Nasal cavity respiratory epithelium epithelial cell of viscerocranial mucosa (primary cell): ENCODE results near the gene FEV. TPM values are rescaled to one million over a fixed set of nuclear protein-coding genes. Genes with fewer than 3 reads are reported as not detected.

ENCODE experiments used
- total RNA-seq: library from RNA; depleted of rRNA; stranded (reverse); fragments of >200 nt; gene quantifications from 2 replicates; pipeline ENCODE4 v1.2.3, GENCODE V29; 2014

The FEV gene
- not detected in 2 replicates for total RNA-seq

GRCh38 chr2:218985021-218985324, at the start of gene FEV:
Gene FEV (minus strand): TSS chr2:218985184. CDS start chr2:218985075, 109 bp downstream.

GRCh38 chr2:218993345-218994315, 8.6 kb upstream of the FEV start, which contains the start of gene CRYBA2:
Gene CRYBA2 (minus strand): TSS chr2:218993422. CDS start chr2:218993176, 246 bp downstream.

GRCh38 chr2:218959141-218959731, 25.7 kb downstream of the FEV start, which contains the start of gene CDK5R2:
Gene CDK5R2 (plus strand): TSS chr2:218959666. CDS start chr2:218959821, 155 bp downstream.

Other genes with a start within 250 kb of the FEV start
- 0.34 and 0.64 TPM in 2 replicates for gene CYP27A1, start 203.0 kb downstream of the FEV start, total RNA-seq
- not detected in 2 replicates for gene PRKAG3, start 153.4 kb downstream of the FEV start, total RNA-seq
- not detected in 2 replicates for gene WNT6, start 125.4 kb downstream of the FEV start, total RNA-seq
- 1.0 and 7.5 TPM in 2 replicates for gene WNT10A, start 104.3 kb downstream of the FEV start, total RNA-seq
- gene CDK5R2, start 25.5 kb downstream of the FEV start, total RNA-seq = 0.07 TPM in 1 of 2 replicates, not detected in the other
- gene CRYBA2, start 8.2 kb upstream of the FEV start, total RNA-seq = not detected in 2 replicates
- not detected in 2 replicates for gene CFAP65, start 56.3 kb upstream of the FEV start, total RNA-seq
- not detected in 2 replicates for gene IHH, start 75.7 kb upstream of the FEV start, total RNA-seq
- gene NHEJ1, start 175.6 kb upstream of the FEV start, total RNA-seq = 16.7 TPM in 2 replicates
- gene SLC23A3, start 184.8 kb upstream of the FEV start, total RNA-seq = 0.68 and 3.8 TPM in 2 replicates
- gene CNPPD1, start 191.7 kb upstream of the FEV start, total RNA-seq = 29.2 and 32.5 TPM in 2 replicates
- 59.1 and 87.5 TPM in 2 replicates for gene RETREG2, start 193.1 kb upstream of the FEV start, total RNA-seq
- gene ZFAND2B, start 221.6 kb upstream of the FEV start, total RNA-seq = 23.3 and 62.2 TPM in 2 replicates
- 24.3 and 37.1 TPM in 2 replicates for gene ABCB6, start 233.8 kb upstream of the FEV start, total RNA-seq
- gene ATG9A, start 244.5 kb upstream of the FEV start, total RNA-seq = 33.2 and 69.6 TPM in 2 replicates
- gene ANKZF1, start 244.6 kb upstream of the FEV start, total RNA-seq = 49.1 and 49.6 TPM in 2 replicates